Activated CD8-positive, alpha-beta T cell treated with anti-CD3 and anti-CD28 coated beads for 36 hours (primary cell): ENCODE data around the gene SEC16A. TPM values are rescaled to one million over a fixed set of nuclear protein-coding genes. Genes with fewer than 3 reads are reported as not detected.

Source experiments
- ATAC-seq: fragments of 200-7000 bp; cut with Tn5 transposase; one replicate; pipeline ENCODE4 v1.10.0; 2021; ENCODE audit warnings: mild to moderate bottlenecking, moderate library complexity
- CTCF ChIA-PET: fragments of 350-600 bp; sonication (Branson Sonifier 250); formaldehyde crosslinking; loops from one replicate; lab custom pipeline; 2021; ENCODE audit warnings: antibody characterized with exemption; lab: Charles Lee
- POLR2A ChIA-PET: fragments of 350-600 bp; sonication (Branson Sonifier 250); formaldehyde crosslinking; loops from one replicate; lab custom pipeline; 2021; ENCODE audit warnings: antibody characterized with exemption; lab: Charles Lee
- DNase-seq: peaks from one replicate; pipeline ENCODE4 v3.0.0-alpha.2; 2020
- H3K27ac Mint-ChIP-seq: one replicate; pipeline ENCODE4 v1.8.0; 2021; ENCODE audit warnings: mild to moderate bottlenecking, mixed read lengths
- H3K27me3 Mint-ChIP-seq: one replicate; pipeline ENCODE4 v1.8.0; 2021; ENCODE audit warnings: mixed read lengths
- H3K36me3 Mint-ChIP-seq: one replicate; pipeline ENCODE4 v1.8.0; 2021; ENCODE audit warnings: low read depth, mixed read lengths
- H3K4me1 Mint-ChIP-seq: one replicate; pipeline ENCODE4 v1.8.0; 2021; ENCODE audit warnings: low read depth, mixed read lengths
- H3K4me3 Mint-ChIP-seq: one replicate; pipeline ENCODE4 v1.8.0; 2021; ENCODE audit warnings: mild to moderate bottlenecking, moderate library complexity, mixed read lengths
- H3K9me3 Mint-ChIP-seq: one replicate; pipeline ENCODE4 v1.8.0; 2021; ENCODE audit warnings: mixed read lengths
- intact Hi-C: fragments of 100-400 bp; cut with micrococcal nuclease; formaldehyde crosslinking; loops from one replicate; pipeline ENCODE4 v1.10.0; 2022
- total RNA-seq, 2 experiments: library from RNA; stranded (reverse); gene quantifications; one replicate each; pipeline ENCODE4 v1.2.3, GENCODE V29; 2021
- TF ChIP-seq, protein P1 (sequence below): fragments of 200-600 bp; IDR thresholded peaks from one replicate; pipeline ENCODE4 v1.8.0; 2022; ENCODE audit warnings: antibody characterized with exemption, mild to moderate bottlenecking

SEC16A gene
- total RNA-seq, 2 experiments from 2014 or later: 67.9 to 69.8 TPM

GRCh38 chr9:136522314-136523237 lies 39.7 kb upstream of the SEC16A start:
- Mint-ChIP-seq H3K4me1 (no peaks in the 10 kb centered on the region), H3K36me3 (peaks cover 3% of the 10 kb centered on the region), H3K4me3 (no peak overlapping the region), H3K9me3 (no peaks in the 10 kb centered on the region), H3K27me3 (no peaks in the 10 kb centered on the region), H3K27ac (no peak overlapping the region)
- TF ChIP-seq, protein P1, sequence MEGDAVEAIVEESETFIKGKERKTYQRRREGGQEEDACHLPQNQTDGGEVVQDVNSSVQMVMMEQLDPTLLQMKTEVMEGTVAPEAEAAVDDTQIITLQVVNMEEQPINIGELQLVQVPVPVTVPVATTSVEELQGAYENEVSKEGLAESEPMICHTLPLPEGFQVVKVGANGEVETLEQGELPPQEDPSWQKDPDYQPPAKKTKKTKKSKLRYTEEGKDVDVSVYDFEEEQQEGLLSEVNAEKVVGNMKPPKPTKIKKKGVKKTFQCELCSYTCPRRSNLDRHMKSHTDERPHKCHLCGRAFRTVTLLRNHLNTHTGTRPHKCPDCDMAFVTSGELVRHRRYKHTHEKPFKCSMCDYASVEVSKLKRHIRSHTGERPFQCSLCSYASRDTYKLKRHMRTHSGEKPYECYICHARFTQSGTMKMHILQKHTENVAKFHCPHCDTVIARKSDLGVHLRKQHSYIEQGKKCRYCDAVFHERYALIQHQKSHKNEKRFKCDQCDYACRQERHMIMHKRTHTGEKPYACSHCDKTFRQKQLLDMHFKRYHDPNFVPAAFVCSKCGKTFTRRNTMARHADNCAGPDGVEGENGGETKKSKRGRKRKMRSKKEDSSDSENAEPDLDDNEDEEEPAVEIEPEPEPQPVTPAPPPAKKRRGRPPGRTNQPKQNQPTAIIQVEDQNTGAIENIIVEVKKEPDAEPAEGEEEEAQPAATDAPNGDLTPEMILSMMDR: no peak
- ChIA-PET CTCF (interaction anchor here (1.0 kb wide), 1 partner anchor 34 kb away, joined by 3 read pairs; no protein-coding TSS in a partner anchor), POLR2A (no interaction called here)
- DNase-seq (no peak), ATAC-seq (no peak)
- intact Hi-C loops: no loop called here

DNA sequence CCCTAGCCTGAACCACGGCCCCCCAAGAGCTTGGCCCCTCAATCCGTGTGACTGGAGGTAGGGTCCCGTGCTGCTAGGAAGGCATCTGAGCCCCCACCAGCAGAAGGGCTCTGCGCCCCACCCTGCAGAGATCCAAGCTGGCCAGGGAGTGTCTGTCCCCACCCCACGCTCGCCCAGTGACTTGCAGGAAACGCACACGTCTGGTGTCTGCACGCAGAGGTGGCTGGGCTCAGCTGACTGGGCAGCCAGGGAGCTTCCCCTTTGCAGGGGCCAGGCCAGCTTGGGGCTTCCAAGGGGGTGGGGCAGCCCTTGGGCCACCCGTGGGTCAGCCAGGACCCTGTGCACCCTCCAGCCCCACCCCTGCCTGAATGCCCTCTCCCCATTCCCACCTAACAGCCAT lies 38.7 kb upstream of the SEC16A start:
- Mint-ChIP-seq H3K27ac (no peak overlapping the region), H3K9me3 (no peaks in the 10 kb centered on the region), H3K4me1 (no peaks in the 10 kb centered on the region), H3K36me3 (peaks cover 3% of the 10 kb centered on the region), H3K27me3 (no peaks in the 10 kb centered on the region), H3K4me3 (no peak overlapping the region)
- ATAC-seq: no peak
- ChIA-PET CTCF (interaction anchor here (2.1 kb wide), 1 partner anchor 32 kb away, joined by 5 read pairs; no protein-coding TSS in a partner anchor), POLR2A (interaction anchor here (1.1 kb wide), 2 partner anchors 18 to 30 kb away, joined by 3 read pairs; no protein-coding TSS in a partner anchor)
- DNase-seq: no peak
- intact Hi-C loops: no loop called here
- TF ChIP-seq, protein P1: no peak

DNA sequence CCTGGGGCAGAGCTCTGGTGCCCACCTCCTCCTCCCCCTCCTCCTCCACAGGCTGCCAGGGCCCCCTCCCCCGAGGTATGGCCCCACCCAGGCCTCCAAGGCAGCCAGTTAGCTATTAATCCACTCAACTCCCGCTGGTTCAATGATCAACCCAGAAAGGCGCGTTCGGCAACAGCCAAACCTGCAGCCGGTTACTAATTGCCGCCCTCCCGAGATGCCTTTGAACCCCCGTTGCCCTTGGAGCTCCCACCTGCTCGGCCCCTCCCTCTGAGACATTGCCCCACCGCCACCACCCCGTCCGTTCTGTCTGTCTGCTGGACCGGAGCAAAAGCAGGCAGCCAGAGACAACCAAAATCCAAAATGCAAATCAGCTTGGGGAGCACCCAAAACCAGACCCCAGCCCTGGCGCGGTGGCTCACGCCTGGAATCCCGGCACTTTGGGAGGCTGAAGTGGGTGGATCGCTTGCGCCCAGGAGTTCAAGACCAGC lies 37.3 kb upstream of the SEC16A start:
- no peaks in the 10 kb centered on the region for H3K9me3 Mint-ChIP-seq
- no peak overlapping the region for H3K27ac Mint-ChIP-seq
- ChIA-PET POLR2A (interaction anchor here (1.0 to 1.1 kb wide), 2 partner anchors 16 to 23 kb away, joined by 3 to 4 read pairs; no protein-coding TSS in a partner anchor), CTCF (interaction anchor here (1.2 to 2.1 kb wide), 2 partner anchors 31 to 33 kb away, joined by 3 to 5 read pairs; no protein-coding TSS in a partner anchor)
- no peaks in the 10 kb centered on the region for H3K4me1 Mint-ChIP-seq
- DNase-seq (no peak), ATAC-seq (no peak)
- TF ChIP-seq, protein P1: no peak
- peaks cover 3% of the 10 kb centered on the region for H3K36me3 Mint-ChIP-seq
- H3K27me3 Mint-ChIP-seq: no peaks in the 10 kb centered on the region
- intact Hi-C loops: no loop called here
- no peak overlapping the region for H3K4me3 Mint-ChIP-seq

GRCh38 chr9:136519263-136520052 lies 36.6 kb upstream of the SEC16A start:
- ATAC-seq (no peak), DNase-seq (no peak)
- Mint-ChIP-seq H3K36me3 (peaks cover 3% of the 10 kb centered on the region), H3K27ac (no peak overlapping the region), H3K27me3 (no peaks in the 10 kb centered on the region), H3K9me3 (no peaks in the 10 kb centered on the region), H3K4me1 (no peaks in the 10 kb centered on the region), H3K4me3 (no peak overlapping the region)
- TF ChIP-seq, protein P1: no peak
- intact Hi-C loops: no loop called here
- POLR2A ChIA-PET: interaction anchor here (1.1 kb wide), 1 partner anchor 15 kb away, joined by 3 read pairs; no protein-coding TSS in a partner anchor
- CTCF ChIA-PET: interaction anchor here (1.2 to 2.1 kb wide), 2 partner anchors 30 to 32 kb away, joined by 3 to 5 read pairs; no protein-coding TSS in a partner anchor
